DMS153 treated with DMSO at 0.1 percent for 48 hours (cell line): ENCODE results near the gene CPPED1.
"Not testable (repeated sequence)": the region's sequence is repeated elsewhere in the genome, so short reads cannot be mapped to it uniquely, and the experiment has no call there.

Source experiments
- DNase-seq: peaks from one replicate; lab custom pipeline; 2025; ENCODE audit not compliant: unreplicated experiment; lab: John Stamatoyannopoulos, UW

The CPPED1 gene

GRCh38 chr16:12803203-12804093 is at the start of gene CPPED1:
Gene CPPED1 (minus strand): TSS chr16:12803887. CDS start chr16:12803776, 111 bp downstream.
- peak; percentile 70 for DNase-seq

GRCh38 chr16:12850186-12850585 is 46.5 kb upstream of the CPPED1 start:
- no peak for DNase-seq

- DNase-seq: no peak
Measured at GRCh38 chr16:12846592-12846991, 42.9 kb upstream of the CPPED1 start.

GRCh38 chr16:12845282-12845681 is 41.6 kb upstream of the CPPED1 start:
- DNase-seq: no peak

- DNase-seq: no peak
Measured at GRCh38 chr16:12837756-12838155, 34.1 kb upstream of the CPPED1 start.

- no peak for DNase-seq
Measured at GRCh38 chr16:12837291-12837690, 33.6 kb upstream of the CPPED1 start.

- DNase-seq: peak; percentile 52
Measured at GRCh38 chr16:12833926-12834325, 30.2 kb upstream of the CPPED1 start.

- DNase-seq: no peak
Measured at GRCh38 chr16:12829096-12829888, 25.6 kb upstream of the CPPED1 start.

- DNase-seq: no peak
Measured at GRCh38 chr16:12828206-12828605, 24.5 kb upstream of the CPPED1 start.

GRCh38 chr16:12826559-12826958 is 22.9 kb upstream of the CPPED1 start:
- DNase-seq: no peak

- DNase-seq: no peak
Measured at GRCh38 chr16:12819126-12820117, 15.7 kb upstream of the CPPED1 start.

GRCh38 chr16:12818326-12818725 is 14.6 kb upstream of the CPPED1 start:
- no peak for DNase-seq

- DNase-seq: not testable (repeated sequence)
Measured at GRCh38 chr16:12816791-12817214, 13.1 kb upstream of the CPPED1 start.

- DNase-seq: no peak
Measured at GRCh38 chr16:12815361-12815760, 11.7 kb upstream of the CPPED1 start.

- not testable (repeated sequence) for DNase-seq
Measured at GRCh38 chr16:12813734-12814133, 10.0 kb upstream of the CPPED1 start.

- not testable (repeated sequence) for DNase-seq
Measured at GRCh38 chr16:12813321-12813720, 9.6 kb upstream of the CPPED1 start.

GRCh38 chr16:12811441-12812383 is 8.0 kb upstream of the CPPED1 start:
- no peak for DNase-seq

- DNase-seq: no peak
Measured at GRCh38 chr16:12805066-12805465, 1.4 kb upstream of the CPPED1 start.

GRCh38 chr16:12804395-12804794 is 708 bp upstream of the CPPED1 start:
- no peak for DNase-seq

- no peak for DNase-seq
Measured at GRCh38 chr16:12802661-12803060, 1.0 kb downstream of the CPPED1 start.
